Epithelial cell of esophagus (primary cell): ENCODE measurements around the gene DNAH9.

Experiments used
- DNase-seq: peaks from one replicate; pipeline ENCODE4 v3.0.0; 2010; ENCODE audit warnings: low read depth
- H3K4me3 ChIP-seq: 2 replicates; pipeline ENCODE4 v1.5.1; 2011; ENCODE audit warnings: mild to moderate bottlenecking, low read length, control low read depth
- CTCF ChIP-seq: IDR thresholded peaks from 2 replicates; pipeline ENCODE4 v1.5.1; 2011; ENCODE audit warnings: low read depth, mild to moderate bottlenecking, low read length, control low read depth, inconsistent platforms; ENCODE audit not compliant: insufficient read depth; ENCODE audit errors: missing control alignments

Gene DNAH9

GRCh38 chr17:11589716-11590115, 8.6 kb upstream of the DNAH9 start:
- no peak for DNase-seq
- no peak overlapping the region for H3K4me3 ChIP-seq
- TF ChIP-seq CTCF: no peak

GRCh38 chr17:11601661-11602060, 3.4 kb downstream of the DNAH9 start:
- no peak for DNase-seq
- no peak overlapping the region for H3K4me3 ChIP-seq
- no peak for TF ChIP-seq CTCF

- no peak for DNase-seq
- no peak for TF ChIP-seq CTCF
Observed at GRCh38 chr17:11608396-11608795, 10.1 kb downstream of the DNAH9 start.

GRCh38 chr17:11610999-11611566, 12.8 kb downstream of the DNAH9 start:
- H3K4me3 ChIP-seq: no peak overlapping the region
- TF ChIP-seq CTCF: no peak
- no peak for DNase-seq

More at GRCh38 chr17:11608396-11608795, 10.1 kb downstream of the DNAH9 start:
- no peak overlapping the region for H3K4me3 ChIP-seq

GRCh38 chr17:11612956-11613355, 14.7 kb downstream of the DNAH9 start:
- no peak for TF ChIP-seq CTCF
- no peak for DNase-seq
- no peak overlapping the region for H3K4me3 ChIP-seq

GRCh38 chr17:11618861-11619566, 20.7 kb downstream of the DNAH9 start:
- no peak for DNase-seq
- no peak for TF ChIP-seq CTCF
- H3K4me3 ChIP-seq: no peak overlapping the region

- no peak for DNase-seq
- H3K4me3 ChIP-seq: no peak overlapping the region
- TF ChIP-seq CTCF: no peak
Observed at GRCh38 chr17:11622492-11622891, 24.2 kb downstream of the DNAH9 start.
